HepG2 (cell line): ENCODE measurements around the gene CYP2A13. TPM values are rescaled to one million over a fixed set of nuclear protein-coding genes. Genes with fewer than 3 reads are reported as not detected.
A peak's percentile ranks its signal among the peaks of the same experiment; 100 is the strongest.
"Not testable (repeated sequence)": the region's sequence is repeated elsewhere in the genome, so short reads cannot be mapped to it uniquely, and the experiment has no call there.

Source experiments
- ATAC-seq: fragments of 200-7000 bp; cut with Tn5 transposase; 3 replicates; pipeline ENCODE4 v1.9.1; 2020; ENCODE audit warnings: mild to moderate bottlenecking, moderate library complexity
- BruUV-seq: library from RNA; stranded (reverse); fragments of 400-500 nt; replicated peaks from 2 replicates; lab custom pipeline; 2021; lab: Mats Ljungman, UMichigan
- CTCF ChIA-PET: fragments of 300-600 bp; formaldehyde crosslinking; extraction: SDS; loops from one replicate; lab custom pipeline; 2021; ENCODE audit warnings: low total read pairs, inconsistent platforms, low intra/inter-chr PET ratio; lab: Yijun Ruan, JAX
- POLR2A ChIA-PET: fragments of 350-600 bp; sonication (Branson Sonifier 250); formaldehyde crosslinking; loops from one replicate; lab custom pipeline; 2020; ENCODE audit warnings: antibody characterized with exemption, inconsistent platforms; lab: Yijun Ruan, JAX
- DNase-seq: peaks from one replicate; pipeline ENCODE4 v3.0.0-alpha.2; 2015; ENCODE audit warnings: low spot score
- FAIRE-seq: peaks from 3 replicates; lab custom pipeline; 2011; peaks lifted over from hg19 to GRCh38; lab: Jason Lieb, UNC
- H2AFZ ChIP-seq: one replicate; pipeline ENCODE4 v1.6.1; 2011; ENCODE audit warnings: low read length, inconsistent platforms
- H3K27ac ChIP-seq: fragments of 300-600 bp; 3 replicates; pipeline ENCODE4 v1.8.0; 2011; ENCODE audit warnings: mixed run types, mild to moderate bottlenecking, mixed read lengths, low read length, inconsistent platforms; ENCODE audit not compliant: insufficient read depth; ENCODE audit errors: extremely low read length
- H3K27me3 ChIP-seq, 2 experiments: fragments of 200-600 bp in 1 of 2; 2 replicates in 1 of 2; 3 replicates in 1 of 2; pipeline versions ENCODE4 v1.6.0 to v1.8.0; 2011; ENCODE audit warnings: low read length in 2 of 2, mild to moderate bottlenecking in 2 of 2, moderate library complexity in 2 of 2, inconsistent platforms in 1 of 2; ENCODE audit not compliant: insufficient read depth in 2 of 2, control insufficient read depth in 1 of 2
- H3K36me3 ChIP-seq, 2 experiments: fragments of 200-600 bp in 1 of 2; replicated peaks in 1 of 2; 2 replicates in 1 of 2; 3 replicates in 1 of 2; pipeline versions ENCODE4 v1.5.1 to v1.8.0; 2011; ENCODE audit warnings: low read length in 2 of 2, inconsistent platforms in 1 of 2; ENCODE audit not compliant: insufficient read depth in 2 of 2, control insufficient read depth in 1 of 2
- H3K4me1 ChIP-seq: 2 replicates; pipeline ENCODE4 v1.5.1; 2012; ENCODE audit warnings: low read length, inconsistent platforms; ENCODE audit not compliant: insufficient read depth
- H3K4me2 ChIP-seq: 2 replicates; pipeline ENCODE4 v1.6.0; 2011; ENCODE audit warnings: low read depth, low read length, inconsistent platforms
- H3K4me3 ChIP-seq, 3 experiments: fragments of 200-600 bp in 1 of 3; sonication (generic), shearing (Covaris generic) in 1 of 3; replicated peaks in 1 of 3; 2 replicates each; pipeline ENCODE4 v1.5.1; 2011 to 2016; ENCODE audit warnings: low read length in 3 of 3, inconsistent platforms in 2 of 3, low read depth in 2 of 3, mild to moderate bottlenecking in 2 of 3, control low read depth in 1 of 3, mixed read lengths in 1 of 3; ENCODE audit not compliant: insufficient read depth in 1 of 3
- H3K79me2 ChIP-seq: one replicate; pipeline ENCODE4 v1.6.1; 2011; ENCODE audit warnings: low read length, inconsistent platforms; ENCODE audit not compliant: insufficient read depth
- H3K9ac ChIP-seq: 2 replicates; pipeline ENCODE4 v1.6.0; 2011; ENCODE audit warnings: mild to moderate bottlenecking, low read depth, low read length, inconsistent platforms; ENCODE audit not compliant: insufficient read depth
- H3K9me3 ChIP-seq: 2 replicates; pipeline ENCODE4 v1.5.1; 2012; ENCODE audit warnings: mild to moderate bottlenecking, low read length
- H4K20me1 ChIP-seq: 2 replicates; pipeline ENCODE4 v1.6.0; 2011; ENCODE audit warnings: inconsistent platforms, mild to moderate bottlenecking, low read length, moderate library complexity; ENCODE audit not compliant: insufficient read depth
- ARID2 ChIP-seq: sonication (generic); formaldehyde crosslinking; IDR thresholded peaks from 2 replicates; pipeline ENCODE4 v1.8.1; 2022; ENCODE audit warnings: mild to moderate bottlenecking, missing genetic modification reagents, borderline replicate concordance
- ATF7 ChIP-seq, 2 experiments: fragments of 450-650 bp in 1 of 2; sonication (generic) in 1 of 2; formaldehyde crosslinking in 1 of 2; IDR thresholded peaks; 2 replicates each; pipeline versions ENCODE4 v1.4.0 to v1.6.1; 2016 to 2020; ENCODE audit warnings: antibody characterized with exemption in 1 of 2, mild to moderate bottlenecking in 1 of 2, missing genetic modification reagents in 1 of 2
- CREB1 ChIP-seq, 2 experiments: fragments of 450-650 bp in 1 of 2; IDR thresholded peaks; 2 replicates each; pipeline ENCODE4 v1.6.1; 2016 to 2017; ENCODE audit warnings: control low read depth in 1 of 2, mild to moderate bottlenecking in 1 of 2, missing compliant biosample characterization in 1 of 2, missing genetic modification characterization in 1 of 2
- GATAD1 ChIP-seq: IDR thresholded peaks from 2 replicates; pipeline ENCODE4 v1.6.1; 2016; ENCODE audit warnings: missing genetic modification reagents, missing compliant biosample characterization
- GZF1 ChIP-seq: sonication (generic); formaldehyde crosslinking; IDR thresholded peaks from 2 replicates; pipeline ENCODE4 v1.5.1; 2020; ENCODE audit warnings: mild to moderate bottlenecking, missing genetic modification reagents
- HOXA3 ChIP-seq: sonication (generic); formaldehyde crosslinking; IDR thresholded peaks from 2 replicates; pipeline ENCODE4 v1.5.0; 2020; ENCODE audit warnings: missing genetic modification reagents
- NR2C2 ChIP-seq: sonication (generic); formaldehyde crosslinking; IDR thresholded peaks from 2 replicates; pipeline ENCODE4 v1.4.0; 2020; ENCODE audit warnings: missing genetic modification reagents, mild to moderate bottlenecking, moderate library complexity, borderline replicate concordance
- PRPF4 ChIP-seq: fragments of 200-400 bp; formaldehyde crosslinking; IDR thresholded peaks from 2 replicates; pipeline ENCODE4 v1.6.1; 2016; ENCODE audit warnings: low read length, low read depth; ENCODE audit not compliant: poor library complexity, severe bottlenecking
- RARA ChIP-seq: IDR thresholded peaks from 2 replicates; pipeline ENCODE4 v1.6.1; 2016; ENCODE audit warnings: missing genetic modification reagents, missing compliant biosample characterization
- RARG ChIP-seq: sonication (generic); formaldehyde crosslinking; IDR thresholded peaks from 2 replicates; pipeline ENCODE4 v1.4.0; 2020; ENCODE audit warnings: low read depth, mild to moderate bottlenecking, missing genetic modification reagents
- SNAPC2 ChIP-seq: sonication (generic); formaldehyde crosslinking; IDR thresholded peaks from 2 replicates; pipeline ENCODE4 v1.8.1; 2022; ENCODE audit warnings: mild to moderate bottlenecking, missing genetic modification reagents
- YY1 ChIP-seq: IDR thresholded peaks from 2 replicates; pipeline ENCODE4 v1.6.1; 2011; ENCODE audit warnings: low read length, low read depth, moderate library complexity, mild to moderate bottlenecking; ENCODE audit not compliant: insufficient read depth, insufficient replicate concordance
- ZNF143 ChIP-seq: sonication (generic); formaldehyde crosslinking; IDR thresholded peaks from 2 replicates; pipeline ENCODE4 v1.4.0; 2020; ENCODE audit warnings: missing genetic modification reagents
- ZNF790 ChIP-seq: sonication (generic); formaldehyde crosslinking; IDR thresholded peaks from 2 replicates; pipeline ENCODE4 v1.8.0; 2022; ENCODE audit warnings: missing genetic modification reagents, mild to moderate bottlenecking, borderline replicate concordance
- WGBS: methylation state at CpG from one replicate; pipeline ENCODE4 v1.1.6; 2017; ENCODE audit warnings: low lambda C conversion rate; 5-methylcytosine and 5-hydroxymethylcytosine counted together
- in situ Hi-C: cut with HindIII; loops from 2 replicates; pipeline ENCODE4 v1.10.0; 2017; ENCODE audit warnings: low pct_unique_long_range_greater_than_20kb; ENCODE audit not compliant: extremely low pct_ligation_motif_present
- intact Hi-C: fragments of 100-400 bp; cut with micrococcal nuclease; formaldehyde crosslinking; loops from one replicate; pipeline ENCODE4 v1.10.0; 2022; ENCODE audit not compliant: unreplicated experiment
- polyA plus RNA-seq, 8 experiments: library from polyadenylated mRNA; depleted of rRNA in 3 of 8; stranded (reverse) in 7 of 8; unstranded in 1 of 8; fragments of >200 nt; fragmentation: Illumina TruSeq in 4 of 8; extraction: Trizol in 4 of 8; gene quantifications; 2 replicates each; pipeline versions ENCODE4 v1.2.1 to v1.2.3, GENCODE V29; 2011 to 2016; ENCODE audit warnings: low read depth in 4 of 8, missing spikeins in 1 of 8, mixed read lengths in 1 of 8; ENCODE audit not compliant: insufficient read depth in 1 of 8
- total RNA-seq, 5 experiments: library from RNA; depleted of rRNA; stranded (reverse); fragments of >200 nt; fragmentation: Illumina TruSeq; extraction: Trizol; gene quantifications; 2 replicates each; pipeline ENCODE4 v1.2.3, GENCODE V29; 2016; ENCODE audit warnings: low read depth in 1 of 5
- TF ChIP-seq, protein P1 (sequence below), 2 experiments: fragments of 450-650 bp in 1 of 2; sonication (generic) in 1 of 2; formaldehyde crosslinking; IDR thresholded peaks; 2 replicates each; pipeline versions ENCODE4 v1.5.0 to v1.8.0; 2020 to 2022; ENCODE audit warnings: mild to moderate bottlenecking in 1 of 2, missing genetic modification reagents in 1 of 2
- TF ChIP-seq, protein P2 (sequence below): sonication (generic); formaldehyde crosslinking; IDR thresholded peaks from 2 replicates; pipeline ENCODE4 v1.8.0; 2022; ENCODE audit warnings: mild to moderate bottlenecking, missing genetic modification reagents; ENCODE audit not compliant: insufficient replicate concordance

Gene CYP2A13
- total and polyA plus RNA-seq, 2 of the 13 experiments (the other 11 are each of a cell fraction or from before 2014, with no cell fraction given), result not detected

DNA sequence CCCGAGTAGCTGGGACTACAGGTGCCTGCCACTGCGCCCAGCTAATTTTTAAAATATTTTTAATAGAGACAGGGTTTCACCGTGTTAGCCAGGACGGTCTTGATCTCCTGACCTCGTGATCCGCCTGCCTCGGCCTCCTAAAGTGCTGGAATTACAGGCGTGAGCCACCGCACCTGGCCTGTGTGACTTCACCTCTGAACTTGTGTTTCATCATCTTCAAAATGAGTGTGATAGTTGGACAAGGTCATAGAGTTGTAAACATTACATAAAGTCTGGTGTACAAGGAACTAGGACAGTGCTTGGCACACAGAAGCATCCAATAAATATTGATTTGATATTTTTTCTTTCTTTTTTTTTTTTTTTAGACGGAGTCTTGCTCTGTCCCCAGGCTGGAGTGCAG, 34.9 kb upstream of the CYP2A13 start:
- peak; percentile 46; the same call in 1 of the 2 replicates for TF ChIP-seq NR2C2 (CRISPR knock-in tag)
- TF ChIP-seq, protein P1, sequence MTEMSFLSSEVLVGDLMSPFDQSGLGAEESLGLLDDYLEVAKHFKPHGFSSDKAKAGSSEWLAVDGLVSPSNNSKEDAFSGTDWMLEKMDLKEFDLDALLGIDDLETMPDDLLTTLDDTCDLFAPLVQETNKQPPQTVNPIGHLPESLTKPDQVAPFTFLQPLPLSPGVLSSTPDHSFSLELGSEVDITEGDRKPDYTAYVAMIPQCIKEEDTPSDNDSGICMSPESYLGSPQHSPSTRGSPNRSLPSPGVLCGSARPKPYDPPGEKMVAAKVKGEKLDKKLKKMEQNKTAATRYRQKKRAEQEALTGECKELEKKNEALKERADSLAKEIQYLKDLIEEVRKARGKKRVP (CRISPR knock-in tag; IDR thresholded peaks at IDR 0.05), result peak in 1 of 2 experiments; percentile 70; a peak in 2 of 4 replicates
- peak; percentile 33; the same call in 1 of the 2 replicates for TF ChIP-seq RARA (CRISPR knock-in tag)
- CTCF ChIA-PET, H4K20me1 ChIP-seq, DNase-seq, ATAC-seq, intact Hi-C loops, H3K36me3 ChIP-seq, H3K27ac ChIP-seq, H3K4me3 ChIP-seq, H3K4me2 ChIP-seq, H3K9ac ChIP-seq, H3K79me2 ChIP-seq, H3K4me1 ChIP-seq, in situ Hi-C loops, POLR2A ChIA-PET, H2AFZ ChIP-seq, H3K9me3 ChIP-seq, FAIRE-seq, BruUV-seq: not testable (repeated sequence)
- 10% methylated on average over 7 of the region's 10 CpGs for WGBS
- H3K27me3 ChIP-seq, result peaks cover 1 to 21% of the 10 kb centered on the region in 2 experiments; a peak in 3 of 5 replicates

DNA sequence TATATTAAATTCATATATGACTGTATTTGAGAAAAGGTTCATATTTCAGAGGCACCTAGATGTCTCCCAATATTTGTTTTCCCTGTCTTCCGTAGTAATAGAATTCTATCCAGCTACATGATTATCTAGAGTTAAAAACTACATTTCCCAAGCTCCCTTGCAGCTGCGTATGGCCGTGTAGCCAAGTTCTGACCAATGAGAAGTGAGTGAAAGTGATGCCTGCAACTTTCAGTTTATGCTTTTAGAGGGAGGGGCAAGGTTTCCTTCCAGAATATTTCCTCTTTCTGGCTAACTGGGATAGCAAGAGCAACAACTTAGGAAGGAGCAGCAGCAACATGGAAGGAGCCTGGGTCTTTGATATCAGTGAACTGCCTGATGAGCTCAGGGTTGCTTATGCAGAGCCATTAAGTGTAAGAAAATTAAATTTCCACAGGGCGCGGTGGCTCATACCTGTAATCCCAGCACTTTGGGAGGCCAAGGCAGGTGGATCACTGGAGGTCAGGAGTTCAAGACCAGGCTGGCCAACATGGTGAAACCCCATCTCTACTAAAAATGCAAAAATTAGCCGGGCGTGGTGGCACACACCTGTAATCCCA, 23.2 kb upstream of the CYP2A13 start:
- BruUV-seq, result no TSS peak
- H3K79me2 ChIP-seq, result no peaks in the 10 kb centered on the region
- FAIRE-seq, result no peak
- no peaks in the 10 kb centered on the region for H3K36me3 ChIP-seq
- no peaks in the 10 kb centered on the region for H4K20me1 ChIP-seq
- ChIA-PET POLR2A (no interaction called here), CTCF (no interaction called here)
- no peak overlapping the region for H3K9ac ChIP-seq
- H2AFZ ChIP-seq, result no peak overlapping the region
- intact Hi-C loops, result no loop called here
- no peaks in the 10 kb centered on the region for H3K27me3 ChIP-seq
- in situ Hi-C loops, result no loop called here
- no peaks in the 10 kb centered on the region for H3K9me3 ChIP-seq
- H3K4me1 ChIP-seq, result no peaks in the 10 kb centered on the region
- no peak for DNase-seq
- 57% methylated on average over 6 of the region's 7 CpGs for whole genome bisulfite sequencing
- no peak overlapping the region for H3K4me3 ChIP-seq
- no peak overlapping the region for H3K4me2 ChIP-seq
- H3K27ac ChIP-seq, result no peak overlapping the region
- ATAC-seq, result no peak
- no peak for TF ChIP-seq GZF1 (CRISPR knock-in tag)
- no peak for TF ChIP-seq HOXA3 (CRISPR knock-in tag)
- TF ChIP-seq CREB1 (IDR thresholded peaks at IDR 0.05), result no peak
- peak; percentile 77 for TF ChIP-seq CREB1 (CRISPR knock-in tag; IDR thresholded peaks at IDR 0.05)
- TF ChIP-seq, protein P2, sequence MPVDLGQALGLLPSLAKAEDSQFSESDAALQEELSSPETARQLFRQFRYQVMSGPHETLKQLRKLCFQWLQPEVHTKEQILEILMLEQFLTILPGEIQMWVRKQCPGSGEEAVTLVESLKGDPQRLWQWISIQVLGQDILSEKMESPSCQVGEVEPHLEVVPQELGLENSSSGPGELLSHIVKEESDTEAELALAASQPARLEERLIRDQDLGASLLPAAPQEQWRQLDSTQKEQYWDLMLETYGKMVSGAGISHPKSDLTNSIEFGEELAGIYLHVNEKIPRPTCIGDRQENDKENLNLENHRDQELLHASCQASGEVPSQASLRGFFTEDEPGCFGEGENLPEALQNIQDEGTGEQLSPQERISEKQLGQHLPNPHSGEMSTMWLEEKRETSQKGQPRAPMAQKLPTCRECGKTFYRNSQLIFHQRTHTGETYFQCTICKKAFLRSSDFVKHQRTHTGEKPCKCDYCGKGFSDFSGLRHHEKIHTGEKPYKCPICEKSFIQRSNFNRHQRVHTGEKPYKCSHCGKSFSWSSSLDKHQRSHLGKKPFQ (CRISPR knock-in tag), result no peak
- peak; percentile 84 for TF ChIP-seq ZNF143 (CRISPR knock-in tag)
- TF ChIP-seq RARG (CRISPR knock-in tag), result no peak
- no peak for TF ChIP-seq ARID2
- TF ChIP-seq ZNF790, result no peak
- TF ChIP-seq PRPF4, result no peak
- no peak for TF ChIP-seq GATAD1 (CRISPR knock-in tag)
- TF ChIP-seq YY1, result no peak
- TF ChIP-seq ATF7 (IDR thresholded peaks at IDR 0.05), result no peak
- no peak for TF ChIP-seq ATF7 (CRISPR knock-in tag; IDR thresholded peaks at IDR 0.05)
- TF ChIP-seq SNAPC2 (CRISPR knock-in tag), result no peak
